Skin of body (tissue), 2 donors: Measurements from ENCODE around the gene BDH1. TPM values are rescaled to one million over a fixed set of nuclear protein-coding genes. Genes with fewer than 3 reads are reported as not detected.
A peak's percentile ranks its signal among the peaks of the same experiment; 100 is the strongest.
"Not testable (repeated sequence)": the region's sequence is repeated elsewhere in the genome, so short reads cannot be mapped to it uniquely, and the experiment has no call there.

Experiments used
- DNase-seq: peaks from one replicate; lab custom pipeline; 2025; lab: John Stamatoyannopoulos, UW
- total RNA-seq: library from RNA; depleted of rRNA; stranded (reverse); fragments of >200 nt; gene quantifications from one replicate; pipeline ENCODE4 v1.2.3, GENCODE V29; 2014

Gene BDH1
- total RNA-seq, 1 donor from 2014 or later: 13.0 TPM

GRCh38 chr3:197490098-197491058, 65.4 kb downstream of the BDH1 start:
- DNase-seq: no peak

GRCh38 chr3:197487911-197488391, 67.8 kb downstream of the BDH1 start:
- no peak for DNase-seq

GRCh38 chr3:197486861-197487260, 68.9 kb downstream of the BDH1 start:
- no peak for DNase-seq

GRCh38 chr3:197485143-197485542, 70.6 kb downstream of the BDH1 start:
- no peak for DNase-seq

GRCh38 chr3:197484204-197484901, 71.4 kb downstream of the BDH1 start:
- no peak for DNase-seq

- no peak for DNase-seq
Measured at GRCh38 chr3:197482001-197482400, 73.8 kb downstream of the BDH1 start.

- DNase-seq: no peak
Measured at GRCh38 chr3:197480320-197480719, 75.4 kb downstream of the BDH1 start.

- no peak for DNase-seq
Measured at GRCh38 chr3:197478746-197479668, 76.8 kb downstream of the BDH1 start.

- DNase-seq: not testable (repeated sequence)
Measured at GRCh38 chr3:197477816-197478215, 78.0 kb downstream of the BDH1 start.

GRCh38 chr3:197475997-197476525, 79.7 kb downstream of the BDH1 start:
- DNase-seq: no peak

- DNase-seq: no peak
Measured at GRCh38 chr3:197475514-197475913, 80.3 kb downstream of the BDH1 start.

- no peak for DNase-seq
Measured at GRCh38 chr3:197472151-197472550, 83.6 kb downstream of the BDH1 start.

- no peak for DNase-seq
Measured at GRCh38 chr3:197471221-197472010, 84.4 kb downstream of the BDH1 start.

- DNase-seq: no peak
Measured at GRCh38 chr3:197468866-197469382, 86.8 kb downstream of the BDH1 start.

- no peak for DNase-seq
Measured at GRCh38 chr3:197468167-197468566, 87.6 kb downstream of the BDH1 start.

GRCh38 chr3:197466586-197467399, 89.0 kb downstream of the BDH1 start:
- peak; percentile 94 for DNase-seq

GRCh38 chr3:197465996-197466549, 89.7 kb downstream of the BDH1 start:
- no peak for DNase-seq

- DNase-seq: peak; percentile 70
Measured at GRCh38 chr3:197465197-197465995, 90.4 kb downstream of the BDH1 start.
